Pancreas (tissue), 10 donors: ENCODE data around the gene TAF4B. TPM values are rescaled to one million over a fixed set of nuclear protein-coding genes. Genes with fewer than 3 reads are reported as not detected.

Experiments
- ATAC-seq, 4 donors: fragments of 200-7000 bp; cut with Tn5 transposase; one replicate each; pipeline versions ENCODE4 v1.8.0 to v1.9.1; 2020; ENCODE audit warnings: mild to moderate bottlenecking in 4 of 4, moderate library complexity in 4 of 4
- DNase-seq, 6 donors: peaks; one replicate each; pipeline ENCODE4 v3.0.0-alpha.2; 2020
- FAIRE-seq: peaks from 2 replicates; lab custom pipeline; 2012; peaks lifted over from hg19 to GRCh38; lab: Jason Lieb, UNC
- H3K27ac ChIP-seq, 4 donors: fragments of 200-600 bp; sonication (generic); 1 replicate in 3 of 4; 2 replicates in 1 of 4; pipeline versions ENCODE4 v1.5.0 to v1.8.0; 2020
- H3K27me3 ChIP-seq, 4 donors: fragments of 200-600 bp; one replicate each; pipeline ENCODE4 v1.8.0; 2021
- H3K36me3 ChIP-seq, 3 donors: fragments of 200-600 bp; sonication (generic) in 1 of 3; one replicate each; pipeline versions ENCODE4 v1.5.0 to v1.8.0; 2020 to 2021
- H3K4me1 ChIP-seq, 3 donors: fragments of 200-600 bp; one replicate each; pipeline ENCODE4 v1.8.0; 2021
- H3K4me3 ChIP-seq, 4 donors: fragments of 200-600 bp; sonication (generic) in 2 of 4; one replicate each; pipeline versions ENCODE4 v1.5.0 to v1.8.0; 2020 to 2021
- H3K9me3 ChIP-seq, 4 donors: fragments of 200-600 bp; one replicate each; pipeline ENCODE4 v1.8.0; 2021
- CTCF ChIP-seq, 4 donors: fragments of 200-600 bp; sonication (generic) in 3 of 4; IDR thresholded peaks; one replicate each; pipeline versions ENCODE4 v1.5.0 to v1.8.0; 2021; ENCODE audit warnings: antibody characterized with exemption in 4 of 4
- WGBS, 2 donors: extraction: QIAGEN DNeasy Blood & Tissue Kit; methylation state at CpG; one replicate each; pipeline ENCODE4 v1.1.7; 2013; 5-methylcytosine and 5-hydroxymethylcytosine counted together
- intact Hi-C, 3 donors: fragments of 100-400 bp; cut with DNase I; formaldehyde crosslinking; loops; one replicate each; pipeline versions ENCODE4 v1.11.1 to v1.14.2; 2022
- polyA plus RNA-seq, 2 donors: library from polyadenylated mRNA; stranded (reverse); fragments of 200-250 nt; gene quantifications; one replicate each; pipeline ENCODE4 v1.2.3, GENCODE V29; 2013
- total RNA-seq, 6 donors: library from RNA; stranded (reverse); fragmentation: NEBNext Ultra II Directional in 4 of 6; extraction: Animal tissue kit (Norgen Biotek cat#: 25700) in 4 of 6; gene quantifications; one replicate each; pipeline versions ENCODE4 v1.2.1 to v1.2.4, GENCODE V29; 2021 to 2023
- donor health status: healthy with polysubstance abuse.
- donor health status: DM: no; HTN: no; CAD: no; lungs with moderate emphysema.
- donor health status: DM: no; HTN: no; CAD: no.
- donor health status: control.
- donor health status: control.
- donor health status: Bipolar disorder and iron deficiency.
- donor health status: DM: yes; HTN: yes; CAD: no.
- donor health status: DM: no; HTN: no; CAD: no.
- donor health status: DM: no; HTN: no; CAD: no.
- donor health status: DM: yes; HTN: yes; CAD: no.

The TAF4B gene
- total and polyA plus RNA-seq, 8 donors: 0.94 to 3.4 (median 2.3) TPM

- DNase-seq: peak in 1 of 6 donors; percentile 55
- H3K9me3 ChIP-seq: no peaks in the 10 kb centered on the region
- TF ChIP-seq CTCF (IDR thresholded peaks at IDR 0.05): no peak
- H3K27ac ChIP-seq: no peak overlapping the region
- WGBS, 2 donors: 84 to 86% methylated on average over 12 of the region's 12 CpGs
- no peak overlapping the region for H3K4me3 ChIP-seq
- FAIRE-seq: no peak
- ATAC-seq: no peak
- no peaks in the 10 kb centered on the region for H3K27me3 ChIP-seq
- intact Hi-C loops: no loop called here
- no peaks in the 10 kb centered on the region for H3K4me1 ChIP-seq
- H3K36me3 ChIP-seq: no peaks in the 10 kb centered on the region
Observed at GRCh38 chr18:26406324-26406723, 180.1 kb downstream of the TAF4B start.

- ATAC-seq: no peak
- no peak overlapping the region for H3K27ac ChIP-seq
Observed at GRCh38 chr18:26406854-26407517, 180.7 kb downstream of the TAF4B start.

GRCh38 chr18:26407736-26408601, 181.7 kb downstream of the TAF4B start:
- no peaks in the 10 kb centered on the region for H3K36me3 ChIP-seq
- DNase-seq: no peak
- no peak overlapping the region for H3K27ac ChIP-seq
- H3K4me3 ChIP-seq: no peak overlapping the region
- TF ChIP-seq CTCF (IDR thresholded peaks at IDR 0.05): no peak
- no peaks in the 10 kb centered on the region for H3K4me1 ChIP-seq
- no peak for FAIRE-seq
- WGBS, 2 donors: 83 to 86% methylated on average over 16 of the region's 16 CpGs
- H3K9me3 ChIP-seq: no peaks in the 10 kb centered on the region
- no peak for ATAC-seq
- no peaks in the 10 kb centered on the region for H3K27me3 ChIP-seq
- intact Hi-C loops: no loop called here

More at GRCh38 chr18:26406854-26407517, 180.7 kb downstream of the TAF4B start:
- Histone ChIP-seq H3K9me3 (no peaks in the 10 kb centered on the region), H3K4me1 (no peaks in the 10 kb centered on the region), H3K4me3 (no peak overlapping the region), H3K27me3 (no peaks in the 10 kb centered on the region), H3K36me3 (no peaks in the 10 kb centered on the region)
- TF ChIP-seq CTCF (IDR thresholded peaks at IDR 0.05): no peak
- no peak for FAIRE-seq
- peak in 1 of 6 donors; percentile 30 for DNase-seq
- intact Hi-C loops: no loop called here
- 78 to 83% methylated on average over 15 of the region's 15 CpGs for WGBS, 2 donors

- ATAC-seq (no peak), DNase-seq (no peak), FAIRE-seq (no peak)
- Histone ChIP-seq H3K36me3 (no peaks in the 10 kb centered on the region), H3K27ac (no peak overlapping the region), H3K4me1 (no peaks in the 10 kb centered on the region), H3K4me3 (no peak overlapping the region), H3K9me3 (no peaks in the 10 kb centered on the region), H3K27me3 (no peaks in the 10 kb centered on the region)
- no peak for TF ChIP-seq CTCF (IDR thresholded peaks at IDR 0.05)
- intact Hi-C loops: no loop called here
- 53 to 57% methylated on average over 4 of the region's 4 CpGs for WGBS, 2 donors
Observed at GRCh38 chr18:26409091-26409490, 182.8 kb downstream of the TAF4B start.
